ENCODE results near the gene SAXO1.

SAXO1 gene

DNA sequence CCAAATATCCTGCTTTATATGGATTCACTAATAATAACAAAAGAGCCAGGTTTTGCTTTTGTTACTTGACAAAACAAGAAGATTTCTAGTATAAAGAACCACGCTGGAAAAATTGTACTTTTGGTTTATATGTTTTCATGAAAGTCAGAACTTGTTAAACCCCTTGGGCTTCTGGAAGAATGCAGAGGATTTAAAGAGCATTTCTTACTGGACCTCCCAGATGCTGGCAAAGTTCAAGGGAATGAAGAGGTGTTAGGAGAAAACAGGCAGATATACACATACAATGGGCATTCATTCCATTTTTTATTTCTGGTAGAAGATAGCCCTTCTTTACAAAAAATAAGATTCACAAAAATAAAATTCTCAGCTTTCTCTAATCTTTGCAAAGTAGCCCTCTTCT, 61.1 kb downstream of the SAXO1 start:
- H3K9me2 ChIP-seq (replicated peaks; ENCODE audit: control insufficient read depth, low read length): no peaks in the 10 kb centered on the region
- TF ChIP-seq, protein P1, sequence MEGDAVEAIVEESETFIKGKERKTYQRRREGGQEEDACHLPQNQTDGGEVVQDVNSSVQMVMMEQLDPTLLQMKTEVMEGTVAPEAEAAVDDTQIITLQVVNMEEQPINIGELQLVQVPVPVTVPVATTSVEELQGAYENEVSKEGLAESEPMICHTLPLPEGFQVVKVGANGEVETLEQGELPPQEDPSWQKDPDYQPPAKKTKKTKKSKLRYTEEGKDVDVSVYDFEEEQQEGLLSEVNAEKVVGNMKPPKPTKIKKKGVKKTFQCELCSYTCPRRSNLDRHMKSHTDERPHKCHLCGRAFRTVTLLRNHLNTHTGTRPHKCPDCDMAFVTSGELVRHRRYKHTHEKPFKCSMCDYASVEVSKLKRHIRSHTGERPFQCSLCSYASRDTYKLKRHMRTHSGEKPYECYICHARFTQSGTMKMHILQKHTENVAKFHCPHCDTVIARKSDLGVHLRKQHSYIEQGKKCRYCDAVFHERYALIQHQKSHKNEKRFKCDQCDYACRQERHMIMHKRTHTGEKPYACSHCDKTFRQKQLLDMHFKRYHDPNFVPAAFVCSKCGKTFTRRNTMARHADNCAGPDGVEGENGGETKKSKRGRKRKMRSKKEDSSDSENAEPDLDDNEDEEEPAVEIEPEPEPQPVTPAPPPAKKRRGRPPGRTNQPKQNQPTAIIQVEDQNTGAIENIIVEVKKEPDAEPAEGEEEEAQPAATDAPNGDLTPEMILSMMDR (IDR thresholded peaks at IDR 0.05; ENCODE audit: low read depth, low read length, poor library complexity, severe bottlenecking): no peak
- TF ChIP-seq EZH2phosphoT487 (IDR thresholded peaks at IDR 0.05; ENCODE audit: borderline replicate concordance, low read length): no peak
- no peak overlapping the region for H3K4me3 ChIP-seq (ENCODE audit: low read length)
- H3K27ac ChIP-seq (ENCODE audit: low read depth, low read length): no peak overlapping the region
- H3F3A ChIP-seq (ENCODE audit: control insufficient read depth, insufficient read depth): no peaks in the 10 kb centered on the region
- H4K20me1 ChIP-seq (ENCODE audit: control insufficient read depth, insufficient read depth, low read depth, low read length): no peaks in the 10 kb centered on the region
- H3K9me3 ChIP-seq (ENCODE audit: control insufficient read depth, insufficient read depth, low read length): no peaks in the 10 kb centered on the region
- H3K36me3 ChIP-seq (ENCODE audit: control insufficient read depth, low read length): no peaks in the 10 kb centered on the region
- no peaks in the 10 kb centered on the region for H3K79me2 ChIP-seq (ENCODE audit: control insufficient read depth, low read length)
- H3K4me2 ChIP-seq (ENCODE audit: low read length): no peak overlapping the region
- no peaks in the 10 kb centered on the region for H3K27me3 ChIP-seq (ENCODE audit: control insufficient read depth, low read length)
- no peaks in the 10 kb centered on the region for H3K4me1 ChIP-seq (ENCODE audit: control insufficient read depth, low read length)

DNA sequence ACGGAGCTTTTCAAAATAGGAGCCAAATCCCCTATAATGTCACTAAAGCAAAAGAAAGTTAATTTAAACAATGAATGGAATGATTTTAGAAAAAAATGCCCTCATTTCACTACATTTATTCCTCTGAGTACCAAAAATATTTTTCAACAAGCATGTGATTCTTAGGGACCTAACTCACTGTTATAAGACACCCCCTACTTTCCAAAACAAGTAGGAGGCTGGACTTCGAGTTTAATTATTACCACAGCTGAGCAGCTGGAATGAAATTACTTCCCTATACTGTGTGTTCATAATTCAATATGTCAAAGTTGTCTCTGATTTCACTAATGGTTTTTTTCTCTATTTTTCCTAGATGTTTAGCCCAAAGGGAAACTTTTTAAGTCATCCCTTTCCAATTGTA, 61.6 kb downstream of the SAXO1 start:
- H3K9me3 ChIP-seq (ENCODE audit: control insufficient read depth, insufficient read depth, low read length): no peaks in the 10 kb centered on the region
- no peaks in the 10 kb centered on the region for H3K36me3 ChIP-seq (ENCODE audit: control insufficient read depth, low read length)
- H3K4me2 ChIP-seq (ENCODE audit: low read length): no peak overlapping the region
- H3F3A ChIP-seq (ENCODE audit: control insufficient read depth, insufficient read depth): no peaks in the 10 kb centered on the region
- H3K4me1 ChIP-seq (ENCODE audit: control insufficient read depth, low read length): no peaks in the 10 kb centered on the region
- H3K27me3 ChIP-seq (ENCODE audit: control insufficient read depth, low read length): no peaks in the 10 kb centered on the region
- H3K27ac ChIP-seq (ENCODE audit: low read depth, low read length): no peak overlapping the region
- H3K9me2 ChIP-seq (replicated peaks; ENCODE audit: control insufficient read depth, low read length): no peaks in the 10 kb centered on the region
- no peak for TF ChIP-seq EZH2phosphoT487 (IDR thresholded peaks at IDR 0.05; ENCODE audit: borderline replicate concordance, low read length)
- TF ChIP-seq, protein P1 (IDR thresholded peaks at IDR 0.05; ENCODE audit: low read depth, low read length, poor library complexity, severe bottlenecking): no peak
- no peaks in the 10 kb centered on the region for H4K20me1 ChIP-seq (ENCODE audit: control insufficient read depth, insufficient read depth, low read depth, low read length)
- no peaks in the 10 kb centered on the region for H3K79me2 ChIP-seq (ENCODE audit: control insufficient read depth, low read length)
- H3K4me3 ChIP-seq (ENCODE audit: low read length): no peak overlapping the region

DNA sequence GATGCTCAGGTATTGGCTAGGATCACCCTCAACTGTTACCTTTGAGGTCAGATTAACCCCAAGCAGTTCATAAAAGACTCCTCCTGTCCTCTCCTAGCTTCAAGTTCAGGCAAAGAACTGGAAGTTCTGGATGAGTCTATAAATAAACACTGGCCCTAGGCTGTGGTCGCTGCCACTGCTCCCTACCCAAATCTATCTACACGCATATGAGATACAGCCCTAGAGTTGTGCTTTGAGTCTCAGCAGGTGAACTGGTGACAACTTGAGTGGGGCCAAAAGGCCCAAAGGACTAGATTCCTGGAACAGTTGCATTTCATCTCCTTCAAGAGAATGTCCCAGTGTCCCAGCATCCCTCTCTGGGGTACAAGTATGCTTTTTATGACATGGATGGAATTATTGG, 62.6 kb downstream of the SAXO1 start:
- Histone ChIP-seq H3K27ac (ENCODE audit: low read depth, low read length) (no peak overlapping the region), H3K4me2 (ENCODE audit: low read length) (no peak overlapping the region), H3K4me3 (ENCODE audit: low read length) (no peak overlapping the region), H3K9me2 (replicated peaks; ENCODE audit: control insufficient read depth, low read length) (no peaks in the 10 kb centered on the region), H4K20me1 (ENCODE audit: control insufficient read depth, insufficient read depth, low read depth, low read length) (no peaks in the 10 kb centered on the region), H3K79me2 (ENCODE audit: control insufficient read depth, low read length) (no peaks in the 10 kb centered on the region), H3K4me1 (ENCODE audit: control insufficient read depth, low read length) (no peaks in the 10 kb centered on the region), H3K9me3 (ENCODE audit: control insufficient read depth, insufficient read depth, low read length) (no peaks in the 10 kb centered on the region), H3F3A (ENCODE audit: control insufficient read depth, insufficient read depth) (no peaks in the 10 kb centered on the region), H3K36me3 (ENCODE audit: control insufficient read depth, low read length) (no peaks in the 10 kb centered on the region), H3K27me3 (ENCODE audit: control insufficient read depth, low read length) (no peaks in the 10 kb centered on the region)
- no peak for TF ChIP-seq EZH2phosphoT487 (IDR thresholded peaks at IDR 0.05; ENCODE audit: borderline replicate concordance, low read length)
- TF ChIP-seq, protein P1 (IDR thresholded peaks at IDR 0.05; ENCODE audit: low read depth, low read length, poor library complexity, severe bottlenecking): no peak

DNA sequence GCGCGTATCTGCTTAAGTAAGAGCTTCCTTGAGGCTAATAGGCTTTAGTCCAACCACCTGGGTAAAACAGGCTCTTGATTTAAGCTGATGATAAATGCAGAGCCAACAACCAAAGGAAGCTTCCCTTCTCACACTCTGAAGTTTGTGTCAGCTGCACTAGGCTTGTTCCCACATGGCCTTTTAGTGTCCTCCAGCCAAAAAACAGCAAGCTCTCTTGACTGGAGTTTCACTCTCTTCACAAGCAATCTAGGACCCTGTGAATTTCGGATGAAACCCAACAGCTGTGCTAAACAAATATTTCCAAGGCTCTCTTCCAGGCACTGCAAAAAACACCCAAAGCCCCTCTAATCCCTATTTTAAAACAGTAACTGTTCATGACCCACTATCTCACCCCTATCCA, 63.9 kb downstream of the SAXO1 start:
- no peaks in the 10 kb centered on the region for H3K4me1 ChIP-seq (ENCODE audit: control insufficient read depth, low read length)
- TF ChIP-seq, protein P1 (IDR thresholded peaks at IDR 0.05; ENCODE audit: low read depth, low read length, poor library complexity, severe bottlenecking): no peak
- TF ChIP-seq EZH2phosphoT487 (IDR thresholded peaks at IDR 0.05; ENCODE audit: borderline replicate concordance, low read length): no peak
- H4K20me1 ChIP-seq (ENCODE audit: control insufficient read depth, insufficient read depth, low read depth, low read length): no peaks in the 10 kb centered on the region
- no peak overlapping the region for H3K4me2 ChIP-seq (ENCODE audit: low read length)
- H3K4me3 ChIP-seq (ENCODE audit: low read length): no peak overlapping the region
- H3K27ac ChIP-seq (ENCODE audit: low read depth, low read length): no peak overlapping the region
- no peaks in the 10 kb centered on the region for H3K9me3 ChIP-seq (ENCODE audit: control insufficient read depth, insufficient read depth, low read length)
- H3F3A ChIP-seq (ENCODE audit: control insufficient read depth, insufficient read depth): no peaks in the 10 kb centered on the region
- H3K9me2 ChIP-seq (replicated peaks; ENCODE audit: control insufficient read depth, low read length): no peaks in the 10 kb centered on the region
- no peaks in the 10 kb centered on the region for H3K79me2 ChIP-seq (ENCODE audit: control insufficient read depth, low read length)
- no peaks in the 10 kb centered on the region for H3K36me3 ChIP-seq (ENCODE audit: control insufficient read depth, low read length)
- H3K27me3 ChIP-seq (ENCODE audit: control insufficient read depth, low read length): no peaks in the 10 kb centered on the region
